Stimulated activated CD8-positive, alpha-beta memory T cell treated with anti-CD3 and anti-CD28 coated beads, Interleukin-2, amount 100 ng/mL, for 48 hours (primary cell): ENCODE measurements around the gene FDXR.

Experiments
- DNase-seq, 2 donors: peaks; one replicate each; pipeline ENCODE4 v3.0.0-alpha.2; 2020; ENCODE audit warnings: low read depth in 2 of 2

The FDXR gene

GRCh38 chr17:74836691-74837467, 35.9 kb downstream of the FDXR start:
- no peak for DNase-seq

GRCh38 chr17:74836191-74836590, 36.6 kb downstream of the FDXR start:
- DNase-seq = no peak

GRCh38 chr17:74833501-74834377, 39.1 kb downstream of the FDXR start:
- no peak for DNase-seq

- DNase-seq = no peak
These were observed 40.4 kb downstream of the FDXR start for GRCh38 chr17:74832421-74832820.

GRCh38 chr17:74831444-74832146, 41.2 kb downstream of the FDXR start:
- DNase-seq = no peak

GRCh38 chr17:74830861-74831260, 41.9 kb downstream of the FDXR start:
- no peak for DNase-seq

- DNase-seq = no peak
These were observed 45.0 kb downstream of the FDXR start for GRCh38 chr17:74827800-74828199.

- DNase-seq = no peak
These were observed 46.7 kb downstream of the FDXR start for GRCh38 chr17:74825952-74826719.

GRCh38 chr17:74824961-74825627, 47.7 kb downstream of the FDXR start:
- DNase-seq = no peak

- DNase-seq = no peak
These were observed 49.8 kb downstream of the FDXR start for GRCh38 chr17:74822939-74823367.

GRCh38 chr17:74822335-74822938, 50.4 kb downstream of the FDXR start:
- DNase-seq = no peak

- DNase-seq = no peak
These were observed 51.0 kb downstream of the FDXR start for GRCh38 chr17:74821655-74822334.

- no peak for DNase-seq
These were observed 52.9 kb downstream of the FDXR start for GRCh38 chr17:74819801-74820436.

- DNase-seq = no peak
These were observed 54.4 kb downstream of the FDXR start for GRCh38 chr17:74818291-74818938.

GRCh38 chr17:74816905-74817620, 55.7 kb downstream of the FDXR start:
- DNase-seq = no peak

- no peak for DNase-seq
These were observed 57.0 kb downstream of the FDXR start for GRCh38 chr17:74815550-74816370.

GRCh38 chr17:74815067-74815466, 57.7 kb downstream of the FDXR start:
- DNase-seq = no peak
